NCI-H460 (cell line): Measurements from ENCODE around the gene CHIT1. TPM values are rescaled to one million over a fixed set of nuclear protein-coding genes. Genes with fewer than 3 reads are reported as not detected.
A peak's percentile ranks its signal among the peaks of the same experiment; 100 is the strongest.

Source experiments
- DNase-seq: peaks from one replicate; pipeline ENCODE4 v3.0.0-alpha.2; 2016; ENCODE audit warnings: low read depth; ENCODE audit errors: extremely low read depth
- total RNA-seq: library from RNA; depleted of rRNA; stranded (reverse); fragments of >200 nt; shearing (Covaris generic); gene quantifications from 2 replicates; pipeline ENCODE4 v1.2.3, GENCODE V29; 2014

CHIT1 gene
- total RNA-seq, 1 experiment from 2014 or later, result not detected

GRCh38 chr1:203219171-203219570 lies 10.3 kb downstream of the CHIT1 start:
- DNase-seq, result no peak

GRCh38 chr1:203217668-203218067 lies 11.8 kb downstream of the CHIT1 start:
- DNase-seq, result no peak

GRCh38 chr1:203217139-203217655 lies 12.3 kb downstream of the CHIT1 start:
- DNase-seq, result no peak

GRCh38 chr1:203216274-203217138 lies 13.0 kb downstream of the CHIT1 start:
- DNase-seq, result peak; percentile 71

DNA sequence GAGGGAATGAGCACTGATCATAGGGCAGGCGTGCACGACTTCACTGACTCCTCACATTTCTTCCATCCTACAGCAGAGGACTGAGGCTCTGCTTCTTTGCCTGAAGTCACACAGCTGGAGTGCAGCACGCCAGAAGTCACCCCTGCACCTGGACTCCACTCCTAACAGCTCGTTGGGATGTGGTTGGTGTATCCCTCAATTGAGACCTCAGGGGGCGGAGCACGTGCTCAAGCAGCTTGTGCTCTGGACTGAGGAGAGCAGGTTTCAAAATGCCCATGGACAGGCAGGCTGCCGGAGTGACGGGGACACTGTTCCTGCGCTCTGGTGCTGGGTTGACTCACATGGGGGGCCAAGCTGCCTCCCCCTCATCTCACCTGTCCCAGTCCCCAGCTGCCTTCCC lies 13.9 kb downstream of the CHIT1 start:
- no peak for DNase-seq

- no peak for DNase-seq
These were observed 14.6 kb downstream of the CHIT1 start for GRCh38 chr1:203214871-203215270.

- no peak for DNase-seq
These were observed 16.3 kb downstream of the CHIT1 start for GRCh38 chr1:203213126-203213525.

- no peak for DNase-seq
These were observed 17.7 kb downstream of the CHIT1 start for GRCh38 chr1:203211812-203212211.

DNA sequence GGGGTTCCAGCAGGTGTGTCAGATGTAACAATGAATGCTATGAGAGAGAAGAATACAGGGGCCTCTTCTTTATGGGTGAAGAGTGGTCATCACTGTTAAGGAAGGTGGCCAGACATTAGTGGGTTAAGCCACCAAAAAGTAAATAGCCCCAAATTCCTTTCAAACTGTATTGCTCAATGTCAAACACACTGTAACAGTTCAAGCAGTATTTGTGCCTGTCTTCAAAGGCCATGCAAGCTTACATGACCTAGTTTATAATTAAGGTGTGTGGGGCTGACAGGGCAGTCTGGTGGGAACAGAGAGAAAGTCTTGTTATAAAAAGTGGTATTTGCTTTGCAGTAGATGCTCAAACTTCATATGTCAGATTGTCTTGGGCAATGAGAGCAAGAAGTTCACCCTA lies 18.5 kb downstream of the CHIT1 start:
- no peak for DNase-seq

- DNase-seq, result no peak
These were observed 19.1 kb downstream of the CHIT1 start for GRCh38 chr1:203210350-203210749.

- DNase-seq, result no peak
These were observed 21.3 kb downstream of the CHIT1 start for GRCh38 chr1:203208181-203208580.

GRCh38 chr1:203207751-203208150 lies 21.7 kb downstream of the CHIT1 start:
- no peak for DNase-seq

- DNase-seq, result no peak
These were observed 23.3 kb downstream of the CHIT1 start for GRCh38 chr1:203206129-203206687.

DNA sequence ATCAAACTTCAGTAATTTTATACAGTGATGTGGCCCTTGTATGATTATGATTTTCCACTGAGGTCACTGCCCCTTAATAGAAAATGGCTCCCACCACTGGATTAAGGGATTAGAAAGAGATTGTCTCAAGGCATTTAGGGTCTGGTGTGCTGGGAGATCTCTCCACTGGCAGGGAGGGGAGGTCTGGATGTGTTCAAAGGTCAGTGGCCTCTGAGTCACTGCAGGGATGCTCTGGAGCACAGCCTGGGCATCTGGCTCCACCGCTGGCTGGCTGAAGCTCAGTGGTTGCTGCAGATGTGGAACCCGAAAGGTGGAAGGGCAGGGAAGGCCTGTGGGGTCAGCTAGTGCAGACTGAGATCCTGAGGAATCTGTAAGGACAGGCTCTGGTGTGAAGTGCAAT lies 24.7 kb downstream of the CHIT1 start:
- DNase-seq, result no peak

- no peak for DNase-seq
These were observed 26.8 kb downstream of the CHIT1 start for GRCh38 chr1:203202431-203203245.

GRCh38 chr1:203201516-203202205 lies 27.8 kb downstream of the CHIT1 start:
- DNase-seq, result no peak

- no peak for DNase-seq
These were observed 28.6 kb downstream of the CHIT1 start for GRCh38 chr1:203200916-203201315.

DNA sequence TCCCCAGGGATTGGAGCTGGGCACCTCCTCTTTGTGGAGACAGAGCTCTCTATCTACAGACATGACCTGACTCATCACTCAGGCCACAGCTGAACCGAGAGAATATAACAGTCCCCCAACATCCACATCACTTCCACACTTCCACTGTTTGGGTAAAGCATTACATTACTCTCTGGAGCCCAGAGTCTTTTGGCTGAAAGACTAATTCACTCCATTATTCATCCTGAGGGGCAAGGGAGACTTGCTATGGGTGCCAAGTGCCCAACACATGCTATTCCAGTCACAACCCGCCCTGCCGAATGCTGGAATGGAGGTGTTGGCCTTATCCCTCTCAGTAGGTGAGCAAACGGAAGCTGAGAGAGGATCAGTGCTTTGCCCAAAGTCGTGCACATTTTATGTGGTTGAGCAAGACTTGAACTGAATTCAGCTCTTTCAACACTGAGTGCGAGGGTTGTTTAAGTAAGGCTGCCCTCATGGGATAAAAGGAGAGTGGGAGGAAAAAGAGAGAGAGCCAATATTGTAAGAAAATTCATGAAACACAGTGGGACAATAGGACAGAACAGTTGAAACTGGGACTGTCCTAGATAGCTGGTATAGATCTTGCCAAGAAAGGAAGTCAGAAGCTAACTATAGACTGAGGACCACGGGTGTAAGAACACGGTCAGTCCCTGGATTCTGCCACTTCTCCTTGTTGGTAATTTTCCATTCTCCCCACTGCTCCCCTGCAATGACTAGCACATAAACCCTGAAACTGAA lies 29.5 kb downstream of the CHIT1 start:
- no peak for DNase-seq

DNA sequence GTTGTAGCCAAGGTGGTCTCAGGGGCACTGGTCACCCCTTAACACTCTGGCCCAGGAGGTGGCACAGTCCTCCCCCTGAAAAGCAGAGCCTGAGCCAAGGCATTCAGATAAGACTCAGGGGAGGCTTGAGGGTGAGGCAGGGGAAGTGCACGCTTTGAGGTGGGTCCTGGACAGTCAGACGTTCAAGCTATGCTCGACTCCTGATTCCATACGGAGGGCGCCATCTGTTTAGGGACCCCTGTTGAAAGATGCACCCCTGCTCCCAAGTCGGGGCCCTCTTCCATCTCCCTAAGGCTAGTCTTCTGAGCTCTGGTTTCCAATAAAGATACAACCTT lies 30.0 kb downstream of the CHIT1 start:
- DNase-seq, result no peak

- no peak for DNase-seq
These were observed 30.5 kb downstream of the CHIT1 start for GRCh38 chr1:203199002-203199401.
